Osteoblast (primary cell): ENCODE data around the gene PATJ. TPM values are rescaled to one million over a fixed set of nuclear protein-coding genes. Genes with fewer than 3 reads are reported as not detected.
"Not testable (repeated sequence)": the region's sequence is repeated elsewhere in the genome, so short reads cannot be mapped to it uniquely, and the experiment has no call there.

ENCODE experiments used
- DNase-seq: peaks from one replicate; pipeline ENCODE4 v3.0.0; 2011; ENCODE audit warnings: low spot score, mixed read lengths; ENCODE audit not compliant: insufficient read length; ENCODE audit errors: missing footprints
- H2AFZ ChIP-seq: 2 replicates; pipeline ENCODE4 v1.6.0; 2011; ENCODE audit warnings: mild to moderate bottlenecking, low read length
- H3K27ac ChIP-seq: 2 replicates; pipeline ENCODE4 v1.5.1; 2011; ENCODE audit warnings: mild to moderate bottlenecking, low read depth, low read length, moderate library complexity
- H3K27me3 ChIP-seq: 2 replicates; pipeline ENCODE4 v1.6.0; 2012; ENCODE audit warnings: mild to moderate bottlenecking, control low read depth, inconsistent platforms, low read length, moderate library complexity; ENCODE audit not compliant: insufficient read depth
- H3K36me3 ChIP-seq: 2 replicates; pipeline ENCODE4 v1.5.1; 2011; ENCODE audit warnings: mild to moderate bottlenecking, low read length, control low read depth, moderate library complexity; ENCODE audit not compliant: insufficient read depth
- H3K4me1 ChIP-seq: 2 replicates; pipeline ENCODE4 v1.5.1; 2011; ENCODE audit warnings: mild to moderate bottlenecking, low read length, control low read depth, moderate library complexity; ENCODE audit not compliant: insufficient read depth
- H3K4me2 ChIP-seq: 2 replicates; pipeline ENCODE4 v1.6.0; 2011; ENCODE audit warnings: mild to moderate bottlenecking, low read length; ENCODE audit not compliant: insufficient read depth
- H3K4me3 ChIP-seq: fragments of 200-600 bp; sonication (generic); 3 replicates; pipeline ENCODE4 v1.5.1; 2012; ENCODE audit warnings: mild to moderate bottlenecking, low read length, inconsistent platforms; ENCODE audit not compliant: insufficient read depth
- H3K79me2 ChIP-seq: 2 replicates; pipeline ENCODE4 v1.6.0; 2012; ENCODE audit warnings: mild to moderate bottlenecking, low read length, control low read depth, inconsistent platforms; ENCODE audit not compliant: insufficient read depth
- H3K9me3 ChIP-seq: 2 replicates; pipeline ENCODE4 v1.5.1; 2011; ENCODE audit warnings: low read depth, low read length, control low read depth
- H4K20me1 ChIP-seq: 2 replicates; pipeline ENCODE4 v1.6.0; 2012; ENCODE audit warnings: mild to moderate bottlenecking, low read length, control low read depth; ENCODE audit not compliant: insufficient read depth
- total RNA-seq: library from RNA; depleted of rRNA; stranded (reverse); fragments of >200 nt; gene quantifications from 2 replicates; pipeline ENCODE4 v1.2.3, GENCODE V29; 2012
- TF ChIP-seq, protein P1 (sequence below): IDR thresholded peaks from 2 replicates; pipeline ENCODE4 v1.5.1; 2011; ENCODE audit warnings: mild to moderate bottlenecking, low read depth, low read length, moderate library complexity; ENCODE audit errors: extremely low read depth

The PATJ gene
- total RNA-seq, 1 donor = 10.1 TPM

DNA sequence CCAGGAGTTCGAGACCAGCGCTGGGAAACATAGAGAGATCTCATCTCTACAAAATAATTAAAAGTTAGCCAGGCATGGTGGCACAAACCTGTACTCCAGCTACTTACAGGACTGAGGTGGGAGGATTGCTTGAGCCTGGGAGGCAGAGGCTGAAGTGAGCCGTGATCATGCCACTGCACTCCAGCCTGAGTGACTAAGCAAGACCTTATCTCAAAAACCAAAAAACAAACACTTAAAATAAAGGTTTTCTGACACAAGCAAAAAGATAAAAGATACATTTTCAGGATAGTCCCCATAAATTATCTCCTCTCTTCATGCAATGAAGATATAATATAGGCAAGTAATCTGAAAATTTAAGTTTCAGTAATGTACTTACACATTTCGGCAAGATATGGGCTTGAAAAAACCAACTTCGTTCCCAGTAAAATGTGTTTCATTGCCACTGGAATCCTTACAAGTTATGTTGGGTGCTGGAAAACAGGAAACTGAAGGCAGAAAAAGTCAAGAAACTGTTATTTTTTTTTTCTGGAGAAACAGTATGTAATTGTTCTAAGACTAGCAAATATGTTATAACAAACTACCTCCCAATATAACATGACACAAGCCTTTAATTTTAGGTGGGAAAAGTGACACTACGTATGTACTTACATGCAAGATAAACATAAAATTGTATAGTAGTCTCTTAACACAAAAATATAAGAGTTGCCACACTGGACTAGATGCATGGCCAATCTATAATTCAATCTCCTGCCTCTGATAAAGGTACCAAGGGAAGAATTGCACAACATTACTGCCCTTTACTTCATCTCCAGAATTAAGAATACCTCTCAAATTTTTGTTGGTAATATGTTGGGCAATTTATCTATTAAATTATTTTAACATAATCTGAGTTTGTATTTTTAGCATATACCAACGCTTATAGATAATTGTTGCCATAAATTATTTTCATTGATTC is 33.0 kb upstream of the PATJ start:
- peaks cover 4% of the 10 kb centered on the region for H3K4me1 ChIP-seq
- H3K4me3 ChIP-seq = no peak overlapping the region
- no peak overlapping the region for H3K4me2 ChIP-seq
- H4K20me1 ChIP-seq = no peaks in the 10 kb centered on the region
- no peaks in the 10 kb centered on the region for H3K27me3 ChIP-seq
- H3K27ac ChIP-seq = peak overlapping the region; percentile 61
- H3K79me2 ChIP-seq = peaks cover 24% of the 10 kb centered on the region
- H3K9me3 ChIP-seq = no peaks in the 10 kb centered on the region
- no peak overlapping the region for H2AFZ ChIP-seq
- no peak for DNase-seq
- H3K36me3 ChIP-seq = peaks cover 9% of the 10 kb centered on the region
- TF ChIP-seq, protein P1, sequence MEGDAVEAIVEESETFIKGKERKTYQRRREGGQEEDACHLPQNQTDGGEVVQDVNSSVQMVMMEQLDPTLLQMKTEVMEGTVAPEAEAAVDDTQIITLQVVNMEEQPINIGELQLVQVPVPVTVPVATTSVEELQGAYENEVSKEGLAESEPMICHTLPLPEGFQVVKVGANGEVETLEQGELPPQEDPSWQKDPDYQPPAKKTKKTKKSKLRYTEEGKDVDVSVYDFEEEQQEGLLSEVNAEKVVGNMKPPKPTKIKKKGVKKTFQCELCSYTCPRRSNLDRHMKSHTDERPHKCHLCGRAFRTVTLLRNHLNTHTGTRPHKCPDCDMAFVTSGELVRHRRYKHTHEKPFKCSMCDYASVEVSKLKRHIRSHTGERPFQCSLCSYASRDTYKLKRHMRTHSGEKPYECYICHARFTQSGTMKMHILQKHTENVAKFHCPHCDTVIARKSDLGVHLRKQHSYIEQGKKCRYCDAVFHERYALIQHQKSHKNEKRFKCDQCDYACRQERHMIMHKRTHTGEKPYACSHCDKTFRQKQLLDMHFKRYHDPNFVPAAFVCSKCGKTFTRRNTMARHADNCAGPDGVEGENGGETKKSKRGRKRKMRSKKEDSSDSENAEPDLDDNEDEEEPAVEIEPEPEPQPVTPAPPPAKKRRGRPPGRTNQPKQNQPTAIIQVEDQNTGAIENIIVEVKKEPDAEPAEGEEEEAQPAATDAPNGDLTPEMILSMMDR = no peak

DNA sequence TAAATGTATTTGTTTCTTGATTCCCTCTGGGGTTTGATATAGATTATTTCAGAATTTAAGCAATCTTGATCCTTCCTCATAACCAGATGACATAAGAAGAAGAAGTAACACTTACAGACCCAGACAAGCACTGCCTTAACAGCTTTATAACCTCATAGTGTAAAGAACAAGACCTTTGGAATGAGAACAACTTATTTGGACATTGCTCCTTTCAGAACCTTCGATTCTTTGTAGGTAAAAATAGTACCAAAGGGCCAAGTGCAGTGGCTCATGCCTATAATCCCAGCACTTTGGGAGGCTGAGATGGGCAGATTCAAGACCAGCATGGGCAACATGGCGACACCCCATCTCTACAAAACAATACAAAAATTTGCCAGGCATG is 32.4 kb upstream of the PATJ start:
- TF ChIP-seq, protein P1 = no peak
- Histone ChIP-seq H2AFZ (no peak overlapping the region), H3K36me3 (peaks cover 9% of the 10 kb centered on the region), H3K27me3 (no peaks in the 10 kb centered on the region), H3K27ac (no peak overlapping the region), H3K9me3 (no peaks in the 10 kb centered on the region), H3K4me2 (no peak overlapping the region), H3K79me2 (peaks cover 30% of the 10 kb centered on the region), H3K4me1 (peaks cover 4% of the 10 kb centered on the region), H3K4me3 (no peak overlapping the region), H4K20me1 (no peaks in the 10 kb centered on the region)
- no peak for DNase-seq

DNA sequence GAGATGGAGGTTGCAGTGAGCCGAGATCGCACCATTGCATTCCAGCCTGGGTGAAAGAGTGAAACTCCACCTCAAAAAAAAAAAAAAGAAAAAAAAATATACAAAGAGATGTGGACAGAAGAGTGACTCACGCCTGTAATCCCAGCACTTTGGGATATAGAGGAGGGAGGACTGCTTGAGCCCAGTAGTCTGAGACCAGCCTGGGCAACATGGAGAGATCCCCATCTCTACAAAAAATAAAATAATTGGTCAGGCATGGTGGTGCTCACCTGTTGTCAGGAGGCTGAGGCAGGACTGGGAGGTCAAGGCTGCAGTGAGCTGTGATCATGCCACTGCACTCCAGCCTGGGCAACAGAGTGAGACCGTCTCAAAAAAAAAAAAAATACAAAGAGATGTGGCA is 31.0 kb upstream of the PATJ start:
- DNase-seq, H3K4me1 ChIP-seq, H2AFZ ChIP-seq, H3K36me3 ChIP-seq, H3K27ac ChIP-seq, H3K9me3 ChIP-seq, H3K27me3 ChIP-seq, H3K4me3 ChIP-seq, H4K20me1 ChIP-seq: not testable (repeated sequence)
- Histone ChIP-seq H3K79me2 (peaks cover 37% of the 10 kb centered on the region), H3K4me2 (peak overlapping the region; percentile 7)

DNA sequence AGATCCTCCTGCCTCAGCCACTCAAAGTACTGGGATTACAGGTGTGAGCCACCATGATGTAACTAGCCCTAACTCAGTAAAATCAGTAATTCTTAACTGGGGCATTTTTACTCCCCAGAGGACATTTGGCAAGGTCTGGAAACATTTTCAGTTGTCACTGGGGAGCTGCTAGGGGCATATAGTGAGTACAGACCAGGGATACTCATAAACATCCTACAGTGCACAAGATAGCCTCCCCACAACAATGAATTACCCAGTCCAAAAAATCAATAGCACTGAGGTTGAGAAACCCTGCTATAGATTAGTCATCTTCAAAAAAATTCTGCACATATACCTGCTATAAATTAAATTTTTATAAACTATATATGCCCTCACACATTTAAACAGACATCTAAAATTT is 30.3 kb upstream of the PATJ start:
- Histone ChIP-seq H4K20me1 (no peaks in the 10 kb centered on the region), H3K9me3 (no peaks in the 10 kb centered on the region), H2AFZ (no peak overlapping the region), H3K36me3 (peaks cover 9% of the 10 kb centered on the region), H3K4me2 (no peak overlapping the region), H3K79me2 (peaks cover 41% of the 10 kb centered on the region), H3K4me3 (no peak overlapping the region), H3K27me3 (no peaks in the 10 kb centered on the region), H3K4me1 (peaks cover 4% of the 10 kb centered on the region), H3K27ac (no peak overlapping the region)
- no peak for DNase-seq
- TF ChIP-seq, protein P1 = no peak

DNA sequence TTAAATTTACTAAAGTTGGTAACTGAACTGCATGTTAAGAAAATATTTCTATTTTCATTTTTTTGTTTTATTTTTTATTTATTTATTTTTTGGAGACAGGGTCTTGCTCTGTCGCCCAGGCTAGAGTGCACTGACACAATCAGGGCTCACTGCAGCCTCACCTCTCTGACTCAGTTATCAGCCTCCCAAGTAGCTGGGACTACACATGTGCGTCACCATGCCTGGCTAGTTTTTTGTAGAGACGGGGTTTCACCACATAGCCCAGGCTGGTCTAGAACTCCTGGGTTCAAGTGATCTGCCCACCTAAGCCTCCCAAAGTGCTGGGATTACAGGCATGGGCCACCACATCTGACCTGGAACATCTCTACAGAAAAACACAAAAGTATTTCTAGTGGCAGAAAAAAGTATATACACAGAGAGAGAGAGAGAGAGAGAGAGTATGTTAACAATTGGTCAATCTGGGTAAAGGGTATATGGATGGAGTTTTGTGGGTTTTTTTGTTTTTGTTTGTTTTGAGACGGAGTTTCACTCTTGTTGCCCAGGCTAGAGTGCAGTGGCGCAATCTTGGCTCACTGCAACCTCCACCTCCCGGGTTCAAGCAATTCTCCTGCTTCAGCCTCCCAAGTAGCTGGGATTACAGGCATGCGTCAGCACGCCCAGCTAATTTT is 23.1 kb upstream of the PATJ start:
- H4K20me1 ChIP-seq, H3K4me3 ChIP-seq, H3K27ac ChIP-seq, H3K27me3 ChIP-seq, H3K4me2 ChIP-seq, H3K4me1 ChIP-seq, H2AFZ ChIP-seq, DNase-seq, H3K9me3 ChIP-seq: not testable (repeated sequence)
- Histone ChIP-seq H3K79me2 (peaks cover 66% of the 10 kb centered on the region), H3K36me3 (peaks cover 13% of the 10 kb centered on the region)
